Neuron (in vitro differentiated cells): Measurements from ENCODE around the gene SOD1.
A peak's percentile ranks its signal among the peaks of the same experiment; 100 is the strongest.
"Not testable (repeated sequence)": the region's sequence is repeated elsewhere in the genome, so short reads cannot be mapped to it uniquely, and the experiment has no call there.

Experiments used
- H2AFZ ChIP-seq: one replicate; pipeline ENCODE4 v1.6.1; 2013; ENCODE audit warnings: low read depth, mild to moderate bottlenecking, inconsistent platforms, low read length, moderate library complexity
- H3K27me3 ChIP-seq: one replicate; pipeline ENCODE4 v1.6.1; 2013; ENCODE audit warnings: low read length; ENCODE audit not compliant: insufficient read depth
- H3K36me3 ChIP-seq: one replicate; pipeline ENCODE4 v1.6.1; 2013; ENCODE audit warnings: low read length; ENCODE audit not compliant: insufficient read depth
- H3K4me1 ChIP-seq: one replicate; pipeline ENCODE4 v1.6.1; 2013; ENCODE audit warnings: low read length; ENCODE audit not compliant: insufficient read depth
- H3K4me3 ChIP-seq: 2 replicates; pipeline ENCODE4 v1.5.1; 2013; ENCODE audit warnings: mild to moderate bottlenecking, low read length, moderate library complexity
- H3K9me3 ChIP-seq: one replicate; pipeline ENCODE4 v1.6.1; 2013; ENCODE audit warnings: low read length

The SOD1 gene

GRCh38 chr21:31634993-31635392 is 24.5 kb upstream of the SOD1 start:
- no peak overlapping the region for H3K4me3 ChIP-seq
- H3K9me3 ChIP-seq, result no peaks in the 10 kb centered on the region
- no peak overlapping the region for H2AFZ ChIP-seq
- no peaks in the 10 kb centered on the region for H3K36me3 ChIP-seq
- H3K27me3 ChIP-seq, result no peaks in the 10 kb centered on the region
- no peaks in the 10 kb centered on the region for H3K4me1 ChIP-seq

DNA sequence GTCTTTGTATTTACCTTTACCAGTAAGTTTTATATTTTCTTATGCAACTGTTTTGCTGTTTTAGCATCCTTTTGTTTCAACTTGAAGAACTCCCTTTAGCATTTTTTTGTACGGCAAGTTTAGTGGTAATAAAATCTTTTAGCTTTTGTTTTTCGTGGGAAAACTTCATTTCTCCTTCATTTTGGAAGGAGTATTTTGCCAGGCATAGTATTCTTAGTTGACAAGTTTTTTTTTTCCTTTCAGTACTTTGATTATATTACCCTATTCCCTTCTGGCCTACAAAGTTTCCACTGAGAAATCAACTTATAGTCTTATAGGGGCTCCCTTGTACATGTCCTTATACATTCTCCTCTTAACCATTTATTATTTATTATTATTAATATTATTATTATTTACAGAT is 22.6 kb upstream of the SOD1 start:
- H3K36me3 ChIP-seq, result no peaks in the 10 kb centered on the region
- H3K4me1 ChIP-seq, result no peaks in the 10 kb centered on the region
- H2AFZ ChIP-seq, result no peak overlapping the region
- no peaks in the 10 kb centered on the region for H3K27me3 ChIP-seq
- H3K9me3 ChIP-seq, result peaks cover 2% of the 10 kb centered on the region
- H3K4me3 ChIP-seq, result no peak overlapping the region

DNA sequence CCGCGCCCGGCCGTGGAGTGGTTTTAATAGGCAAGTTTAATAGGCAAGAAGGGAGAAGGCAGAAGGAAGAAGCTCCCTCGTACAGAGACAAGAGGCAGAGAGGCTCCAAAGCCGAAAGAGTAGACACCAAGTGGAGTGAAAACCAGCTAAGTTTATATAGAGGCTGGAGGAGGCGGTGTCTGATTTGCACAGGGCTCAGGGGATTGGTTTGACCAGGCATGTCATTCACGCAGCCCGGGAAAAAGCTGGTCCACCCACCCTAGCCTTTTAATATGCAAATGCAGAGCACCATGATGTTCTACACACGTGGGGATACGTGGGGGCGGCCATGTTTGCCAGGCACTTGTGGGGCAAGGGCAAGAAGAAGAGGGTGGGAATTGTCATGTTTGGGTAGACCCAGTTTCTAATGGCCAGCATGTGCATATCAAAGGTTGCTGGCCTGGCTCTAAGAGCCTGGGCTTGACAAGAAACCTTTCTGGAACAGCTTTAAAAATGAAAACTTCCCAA is 18.0 kb upstream of the SOD1 start:
- Histone ChIP-seq H2AFZ (no peak overlapping the region), H3K36me3 (no peaks in the 10 kb centered on the region), H3K4me3 (no peak overlapping the region), H3K27me3 (no peaks in the 10 kb centered on the region), H3K4me1 (no peaks in the 10 kb centered on the region), H3K9me3 (peaks cover 2% of the 10 kb centered on the region)

- Histone ChIP-seq H2AFZ (no peak overlapping the region), H3K36me3 (no peaks in the 10 kb centered on the region), H3K4me3 (no peak overlapping the region), H3K27me3 (no peaks in the 10 kb centered on the region), H3K4me1 (no peaks in the 10 kb centered on the region), H3K9me3 (peaks cover 2% of the 10 kb centered on the region)
Measured at GRCh38 chr21:31644643-31645042, 14.8 kb upstream of the SOD1 start.

- Histone ChIP-seq H3K9me3 (no peaks in the 10 kb centered on the region), H3K4me3 (no peak overlapping the region), H2AFZ (no peak overlapping the region)
Measured at GRCh38 chr21:31647650-31648049, 11.8 kb upstream of the SOD1 start.

DNA sequence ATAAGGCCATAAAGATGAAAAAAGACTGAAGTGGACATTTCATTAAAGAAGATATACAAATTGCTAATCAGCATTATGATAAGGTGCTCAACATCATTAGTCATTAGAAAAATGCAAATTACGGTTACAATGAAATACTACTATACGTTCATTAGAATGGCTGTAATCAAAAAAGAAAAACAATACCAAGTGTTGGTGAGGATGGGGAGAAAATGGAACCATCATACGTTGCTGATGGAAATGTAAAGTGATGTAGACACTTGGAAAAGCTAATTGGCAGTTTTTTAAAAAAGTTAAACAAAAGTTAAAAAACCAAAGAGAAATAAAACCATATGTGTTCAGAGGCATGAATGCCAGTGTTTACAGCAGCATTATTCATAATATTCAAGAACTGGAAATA is 8.6 kb upstream of the SOD1 start:
- Histone ChIP-seq H3K36me3 (no peaks in the 10 kb centered on the region), H2AFZ (no peak overlapping the region), H3K9me3 (peaks cover 2% of the 10 kb centered on the region), H3K4me3 (no peak overlapping the region), H3K4me1 (no peaks in the 10 kb centered on the region), H3K27me3 (no peaks in the 10 kb centered on the region)

More at GRCh38 chr21:31647650-31648049, 11.8 kb upstream of the SOD1 start:
- no peaks in the 10 kb centered on the region for H3K36me3 ChIP-seq
- no peaks in the 10 kb centered on the region for H3K27me3 ChIP-seq
- no peaks in the 10 kb centered on the region for H3K4me1 ChIP-seq

DNA sequence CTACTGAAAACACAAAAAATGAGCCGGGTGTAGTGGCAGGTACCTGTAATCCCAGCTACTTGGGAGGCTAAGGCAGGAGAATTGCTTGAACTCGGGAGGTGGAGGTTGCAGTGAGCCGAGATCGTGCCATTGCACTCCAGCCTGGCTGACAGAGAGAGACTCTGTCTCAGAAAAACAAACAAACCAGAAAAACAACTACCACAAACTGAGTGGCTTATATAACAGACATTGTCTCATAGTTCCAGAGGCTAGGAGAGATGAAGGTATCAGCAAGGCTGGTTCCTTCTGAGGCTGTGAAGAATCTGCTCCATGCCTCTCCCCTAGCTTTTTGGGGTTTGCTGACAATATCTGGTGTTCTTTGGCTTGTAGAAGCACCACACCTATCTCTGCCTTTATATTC is 8.0 kb upstream of the SOD1 start:
- not testable (repeated sequence) for H3K27me3 ChIP-seq, H3K4me1 ChIP-seq, H3K36me3 ChIP-seq, H2AFZ ChIP-seq, H3K9me3 ChIP-seq, H3K4me3 ChIP-seq

DNA sequence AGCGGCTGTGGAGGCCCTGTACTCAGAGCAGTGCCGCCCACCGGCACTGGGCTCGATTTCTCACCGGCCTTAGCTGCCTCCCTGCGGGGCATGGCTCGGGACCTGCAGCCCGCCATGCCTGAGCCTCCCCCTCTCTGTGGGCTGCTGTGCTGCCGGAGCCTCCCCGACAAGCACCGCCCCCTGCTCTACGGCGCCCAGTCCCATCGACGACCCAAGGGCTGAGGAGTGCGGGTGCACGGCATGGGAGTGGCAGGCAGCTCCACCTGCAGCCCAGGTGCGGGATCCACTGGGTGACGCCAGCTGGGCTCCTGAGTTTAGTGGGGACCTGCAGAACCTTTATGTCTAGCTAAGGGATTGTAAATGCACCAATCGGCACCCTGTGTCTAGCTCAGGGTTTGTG is 5.2 kb upstream of the SOD1 start:
- Histone ChIP-seq H2AFZ (no peak overlapping the region), H3K9me3 (peaks cover 2% of the 10 kb centered on the region), H3K36me3 (no peaks in the 10 kb centered on the region), H3K4me3 (no peak overlapping the region), H3K27me3 (no peaks in the 10 kb centered on the region), H3K4me1 (no peaks in the 10 kb centered on the region)

- not testable (repeated sequence) for H3K36me3 ChIP-seq, H3K4me1 ChIP-seq, H3K27me3 ChIP-seq, H3K9me3 ChIP-seq, H2AFZ ChIP-seq, H3K4me3 ChIP-seq
Measured at GRCh38 chr21:31654821-31655580, 4.5 kb upstream of the SOD1 start.

DNA sequence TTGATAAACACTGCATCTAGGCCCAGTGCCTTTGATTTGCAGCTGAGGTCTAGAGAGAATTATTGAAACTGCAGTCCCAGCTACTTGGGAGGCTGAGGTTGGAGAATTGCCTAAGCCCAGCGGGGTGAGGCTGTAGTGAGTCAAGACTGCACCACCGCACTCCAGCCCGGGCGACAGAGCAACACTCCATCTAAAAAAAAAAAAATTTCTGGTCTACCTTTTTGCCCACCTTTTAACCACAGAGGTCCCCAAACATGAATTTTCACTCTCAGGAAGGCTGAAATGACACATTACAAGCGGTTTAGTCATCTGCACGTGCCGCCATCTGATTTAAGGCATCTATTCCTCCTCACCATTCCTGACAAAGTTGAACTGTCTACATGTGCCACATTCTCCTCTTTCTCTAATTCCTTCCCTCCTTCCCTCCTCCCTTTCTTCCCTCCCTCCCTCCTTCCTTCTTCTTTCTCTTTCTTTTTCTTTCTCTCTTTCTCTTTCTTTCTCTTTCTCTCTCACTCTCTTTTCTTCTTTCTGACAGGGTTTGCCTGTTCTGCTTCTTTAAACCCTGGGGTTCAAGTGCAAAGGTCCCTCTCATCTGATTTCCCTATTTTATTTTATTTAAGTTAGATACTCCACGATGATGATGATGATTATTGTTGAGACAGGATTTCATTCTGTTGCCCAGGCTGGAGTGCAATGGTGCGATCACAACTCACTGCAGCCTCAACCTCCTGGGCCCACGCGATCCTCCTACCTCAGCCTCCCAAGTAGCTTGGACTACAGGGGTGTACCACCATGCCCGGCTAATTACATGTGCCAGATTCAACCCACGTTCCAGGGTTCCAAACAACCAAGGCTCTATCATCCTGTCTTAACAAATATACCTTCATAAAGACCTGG is 3.0 kb upstream of the SOD1 start:
- Histone ChIP-seq H3K27me3 (no peaks in the 10 kb centered on the region), H3K36me3 (no peaks in the 10 kb centered on the region), H3K4me3 (no peak overlapping the region), H3K4me1 (peaks cover 8% of the 10 kb centered on the region), H3K9me3 (peaks cover 2% of the 10 kb centered on the region), H2AFZ (no peak overlapping the region)

DNA sequence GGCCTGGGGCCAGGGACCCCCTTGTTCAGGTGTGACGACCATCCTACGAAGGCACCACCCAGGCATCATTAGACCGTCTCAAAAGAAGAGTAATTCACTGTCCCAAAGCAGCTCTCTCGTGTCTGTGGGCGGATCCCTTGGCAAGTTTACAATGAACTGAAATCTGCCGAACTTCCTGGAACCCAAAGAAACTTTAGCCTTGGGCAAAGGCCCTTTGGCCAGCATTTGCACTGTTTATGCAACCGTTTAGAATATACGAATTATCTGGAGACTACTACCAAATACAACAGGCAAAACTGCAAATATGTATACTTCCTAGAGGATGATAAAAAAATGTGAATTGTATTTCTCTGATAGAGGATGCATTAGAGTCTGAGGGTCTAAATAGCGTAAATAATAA is 1.4 kb upstream of the SOD1 start:
- no peaks in the 10 kb centered on the region for H3K27me3 ChIP-seq
- peaks cover 2% of the 10 kb centered on the region for H3K9me3 ChIP-seq
- peaks cover 4% of the 10 kb centered on the region for H3K36me3 ChIP-seq
- no peak overlapping the region for H3K4me3 ChIP-seq
- peaks cover 8% of the 10 kb centered on the region for H3K4me1 ChIP-seq
- no peak overlapping the region for H2AFZ ChIP-seq

DNA sequence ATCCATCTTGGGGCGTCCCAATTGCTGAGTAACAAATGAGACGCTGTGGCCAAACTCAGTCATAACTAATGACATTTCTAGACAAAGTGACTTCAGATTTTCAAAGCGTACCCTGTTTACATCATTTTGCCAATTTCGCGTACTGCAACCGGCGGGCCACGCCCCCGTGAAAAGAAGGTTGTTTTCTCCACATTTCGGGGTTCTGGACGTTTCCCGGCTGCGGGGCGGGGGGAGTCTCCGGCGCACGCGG is 282 bp upstream of the SOD1 start:
- peaks cover 13% of the 10 kb centered on the region for H3K36me3 ChIP-seq
- peak overlapping the region; percentile 88 for H2AFZ ChIP-seq
- peaks cover 8% of the 10 kb centered on the region for H3K4me1 ChIP-seq
- peaks cover 2% of the 10 kb centered on the region for H3K9me3 ChIP-seq
- peak overlapping the region; percentile 72 for H3K4me3 ChIP-seq
- no peaks in the 10 kb centered on the region for H3K27me3 ChIP-seq

GRCh38 chr21:31660259-31660565 is 719 bp downstream of the SOD1 start:
- Histone ChIP-seq H3K36me3 (peaks cover 16% of the 10 kb centered on the region), H3K27me3 (no peaks in the 10 kb centered on the region), H3K9me3 (no peaks in the 10 kb centered on the region), H2AFZ (no peak overlapping the region), H3K4me1 (peaks cover 8% of the 10 kb centered on the region), H3K4me3 (peak overlapping the region; percentile 72)
